DND-41 (cell line): Measurements from ENCODE around the gene MREG.

Experiments
- EZH2 ChIP-seq: IDR thresholded peaks from 3 replicates; pipeline ENCODE4 v1.6.1; 2012; ENCODE audit warnings: borderline replicate concordance, low read depth, mild to moderate bottlenecking, moderate library complexity, low read length, inconsistent platforms; ENCODE audit not compliant: severe bottlenecking
- TF ChIP-seq, protein P1 (sequence below): IDR thresholded peaks from 2 replicates; pipeline ENCODE4 v1.5.1; 2012; ENCODE audit warnings: borderline replicate concordance, low read length, moderate library complexity, mild to moderate bottlenecking; ENCODE audit not compliant: poor library complexity, severe bottlenecking; ENCODE audit errors: extremely low read depth

DNA sequence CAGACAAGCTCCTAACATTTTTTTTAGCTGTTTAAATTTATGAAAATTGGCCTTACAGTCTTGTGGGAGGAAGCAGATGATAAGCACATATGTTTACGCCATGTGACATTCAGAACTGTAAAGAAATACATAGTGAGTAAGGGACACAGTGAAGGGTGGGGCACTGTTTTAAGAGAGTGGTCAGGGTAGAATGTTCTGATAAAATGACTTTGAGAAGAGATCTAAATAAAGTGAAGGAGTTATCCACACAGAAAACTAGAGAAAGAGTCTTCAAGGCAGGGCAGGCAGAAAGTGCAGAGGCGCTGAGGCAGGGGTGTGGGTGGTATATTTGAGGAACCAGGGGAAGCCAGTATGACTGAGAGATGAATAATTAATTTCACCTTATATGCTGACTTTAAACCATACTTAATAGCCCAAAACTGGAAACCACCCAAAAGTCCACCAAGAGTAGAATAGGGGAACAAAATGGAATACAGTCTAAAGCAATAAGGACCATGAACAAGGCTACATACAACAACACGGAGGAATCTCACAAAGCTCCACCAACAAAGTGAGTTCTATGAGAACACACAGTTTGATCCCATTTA, 8.6 kb downstream of the MREG start:
- TF ChIP-seq, protein P1, sequence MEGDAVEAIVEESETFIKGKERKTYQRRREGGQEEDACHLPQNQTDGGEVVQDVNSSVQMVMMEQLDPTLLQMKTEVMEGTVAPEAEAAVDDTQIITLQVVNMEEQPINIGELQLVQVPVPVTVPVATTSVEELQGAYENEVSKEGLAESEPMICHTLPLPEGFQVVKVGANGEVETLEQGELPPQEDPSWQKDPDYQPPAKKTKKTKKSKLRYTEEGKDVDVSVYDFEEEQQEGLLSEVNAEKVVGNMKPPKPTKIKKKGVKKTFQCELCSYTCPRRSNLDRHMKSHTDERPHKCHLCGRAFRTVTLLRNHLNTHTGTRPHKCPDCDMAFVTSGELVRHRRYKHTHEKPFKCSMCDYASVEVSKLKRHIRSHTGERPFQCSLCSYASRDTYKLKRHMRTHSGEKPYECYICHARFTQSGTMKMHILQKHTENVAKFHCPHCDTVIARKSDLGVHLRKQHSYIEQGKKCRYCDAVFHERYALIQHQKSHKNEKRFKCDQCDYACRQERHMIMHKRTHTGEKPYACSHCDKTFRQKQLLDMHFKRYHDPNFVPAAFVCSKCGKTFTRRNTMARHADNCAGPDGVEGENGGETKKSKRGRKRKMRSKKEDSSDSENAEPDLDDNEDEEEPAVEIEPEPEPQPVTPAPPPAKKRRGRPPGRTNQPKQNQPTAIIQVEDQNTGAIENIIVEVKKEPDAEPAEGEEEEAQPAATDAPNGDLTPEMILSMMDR = no peak
- no peak for TF ChIP-seq EZH2
